Stimulated activated CD8-positive, alpha-beta memory T cell treated with anti-CD3 and anti-CD28 coated beads, Interleukin-2, amount 100 ng/mL, for 1 hour (primary cell): Measurements from ENCODE around the gene ADGRB2.

Experiments
- DNase-seq, 2 donors: peaks; one replicate each; pipeline ENCODE4 v3.0.0-alpha.2; 2020; ENCODE audit warnings: low read depth in 2 of 2

The ADGRB2 gene

GRCh38 chr1:31679091-31679490 is 85.0 kb downstream of the ADGRB2 start:
- DNase-seq, result no peak

DNA sequence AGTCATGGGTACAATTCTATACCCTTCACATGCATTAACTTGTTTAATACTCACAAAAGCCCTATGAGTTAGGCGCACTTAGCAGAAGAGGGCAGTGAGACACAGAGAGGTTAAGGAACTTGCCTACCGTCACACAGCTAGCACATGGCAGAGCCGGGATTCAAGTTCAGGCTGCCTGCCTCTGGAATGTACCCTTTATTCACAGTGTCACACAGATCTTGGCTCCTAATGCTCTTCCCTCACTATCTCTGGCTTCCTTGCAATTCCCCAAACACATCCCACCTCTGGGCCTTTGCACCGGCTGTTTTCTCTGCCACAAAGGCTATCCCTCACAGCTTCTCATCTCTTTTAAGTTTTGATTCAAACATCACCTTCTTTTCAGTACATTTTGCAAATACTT is 85.5 kb downstream of the ADGRB2 start:
- DNase-seq, result no peak

DNA sequence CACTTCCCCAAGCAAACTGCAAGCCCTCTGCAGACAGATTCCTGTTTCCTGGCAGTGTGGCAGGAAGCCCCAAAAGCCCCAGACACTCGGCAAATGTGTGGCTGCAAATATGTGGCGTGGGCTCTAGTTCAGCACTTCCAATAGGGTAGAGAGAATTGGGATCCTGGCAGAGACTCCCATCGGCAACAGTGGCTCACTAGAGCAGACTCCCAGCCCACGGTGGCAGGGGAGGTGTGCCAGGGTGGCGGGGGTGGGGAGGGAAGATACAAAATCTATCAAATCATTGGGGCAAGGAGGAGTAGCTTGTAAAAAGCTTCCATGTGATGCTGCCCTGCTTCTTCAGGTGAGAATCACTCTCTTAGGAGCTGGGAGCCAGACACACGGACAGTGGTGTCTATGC is 86.2 kb downstream of the ADGRB2 start:
- no peak for DNase-seq

DNA sequence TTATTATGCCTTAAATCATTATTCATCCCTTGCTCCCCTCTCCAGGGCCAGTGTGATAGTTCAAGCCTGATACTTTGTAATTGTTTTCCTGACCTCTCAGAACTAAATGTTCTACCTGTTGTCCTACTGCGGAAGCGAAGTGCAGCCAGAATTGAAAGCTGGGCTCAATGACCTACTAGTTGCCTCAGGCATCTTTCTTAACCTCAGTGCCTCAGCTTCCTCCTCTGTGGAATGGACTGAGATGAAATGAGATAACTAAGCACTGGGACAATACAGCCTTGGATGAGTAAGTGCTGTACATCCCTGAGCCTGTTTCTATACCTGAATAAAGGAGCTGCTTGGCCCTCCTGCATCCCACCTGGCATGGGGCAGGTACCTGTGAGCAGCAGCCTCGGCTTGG is 86.7 kb downstream of the ADGRB2 start:
- DNase-seq, result no peak
